ENCODE data around the gene CLCN7.

DNA sequence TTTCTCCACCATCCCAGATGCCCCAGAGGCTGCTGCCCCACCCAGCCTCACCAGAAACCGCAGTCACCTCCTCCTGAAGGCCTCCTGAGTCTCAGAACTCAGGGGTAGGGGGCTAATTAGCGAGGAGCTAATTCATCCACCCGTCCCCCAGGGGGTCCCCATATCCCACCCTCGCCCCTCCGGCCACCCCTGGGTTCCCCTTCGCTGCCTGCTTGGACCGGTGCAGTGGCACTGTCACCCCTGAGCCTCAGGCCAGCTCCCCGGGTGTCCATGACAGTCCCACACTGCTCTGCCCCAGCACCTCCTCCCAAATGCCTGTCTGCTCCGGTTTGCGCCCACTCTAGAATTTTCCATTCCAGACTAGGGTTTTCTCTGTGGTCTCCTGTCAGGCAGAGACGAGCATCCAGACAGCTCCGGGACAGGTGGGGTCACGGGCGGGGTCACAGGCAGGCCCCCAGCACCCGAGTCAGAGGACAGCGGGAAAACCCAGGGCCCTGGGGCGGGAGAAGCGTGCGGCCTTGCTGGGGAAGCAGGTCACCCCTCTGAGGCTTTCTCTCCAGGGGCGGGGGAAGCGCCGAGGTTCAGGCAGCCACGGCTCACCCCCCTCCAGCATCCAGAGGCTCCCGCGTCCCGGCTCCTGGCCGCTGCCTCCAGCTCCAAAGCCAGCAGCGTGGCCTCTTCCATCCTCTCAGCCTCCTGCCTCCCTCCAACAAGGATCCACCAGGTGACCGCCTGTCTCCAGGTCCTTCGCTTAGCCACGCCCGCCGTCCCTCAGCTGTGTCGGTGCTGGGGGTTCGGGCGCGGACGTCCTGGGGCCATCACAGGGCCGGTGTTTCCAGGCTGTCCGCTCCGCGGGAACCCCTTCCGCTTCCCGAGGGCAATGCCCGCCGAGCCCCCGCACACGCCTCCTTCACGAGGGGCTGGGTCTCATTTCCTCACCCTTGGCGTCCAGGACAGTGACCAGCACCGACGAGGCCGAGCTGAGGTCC is 47.1 kb downstream of the CLCN7 start:
- TF ChIP-seq, protein P1, sequence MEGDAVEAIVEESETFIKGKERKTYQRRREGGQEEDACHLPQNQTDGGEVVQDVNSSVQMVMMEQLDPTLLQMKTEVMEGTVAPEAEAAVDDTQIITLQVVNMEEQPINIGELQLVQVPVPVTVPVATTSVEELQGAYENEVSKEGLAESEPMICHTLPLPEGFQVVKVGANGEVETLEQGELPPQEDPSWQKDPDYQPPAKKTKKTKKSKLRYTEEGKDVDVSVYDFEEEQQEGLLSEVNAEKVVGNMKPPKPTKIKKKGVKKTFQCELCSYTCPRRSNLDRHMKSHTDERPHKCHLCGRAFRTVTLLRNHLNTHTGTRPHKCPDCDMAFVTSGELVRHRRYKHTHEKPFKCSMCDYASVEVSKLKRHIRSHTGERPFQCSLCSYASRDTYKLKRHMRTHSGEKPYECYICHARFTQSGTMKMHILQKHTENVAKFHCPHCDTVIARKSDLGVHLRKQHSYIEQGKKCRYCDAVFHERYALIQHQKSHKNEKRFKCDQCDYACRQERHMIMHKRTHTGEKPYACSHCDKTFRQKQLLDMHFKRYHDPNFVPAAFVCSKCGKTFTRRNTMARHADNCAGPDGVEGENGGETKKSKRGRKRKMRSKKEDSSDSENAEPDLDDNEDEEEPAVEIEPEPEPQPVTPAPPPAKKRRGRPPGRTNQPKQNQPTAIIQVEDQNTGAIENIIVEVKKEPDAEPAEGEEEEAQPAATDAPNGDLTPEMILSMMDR (conservative IDR thresholded peaks at IDR 0.05; ENCODE audit: low read depth in 2 of 2) = no peak
- TF ChIP-seq EZH2 (IDR thresholded peaks at IDR 0.05; ENCODE audit: low read depth, unreplicated experiment) = no peak
- TF ChIP-seq EZH2phosphoT487 (IDR thresholded peaks at IDR 0.05; ENCODE audit: unreplicated experiment) = no peak

Data from GM23338 (cell line).